Measurements from ENCODE around the gene AGPAT2.
"Not testable (repeated sequence)": the region's sequence is repeated elsewhere in the genome, so short reads cannot be mapped to it uniquely, and the experiment has no call there.

Gene AGPAT2

GRCh38 chr9:136721339-136722092, 34.3 kb upstream of the AGPAT2 start:
- no peak for DNase-seq (ENCODE audit: low read depth)
- H3K4me3 ChIP-seq (ENCODE audit: low read depth, low read length) = no peak overlapping the region

GRCh38 chr9:136720898-136721338, 33.7 kb upstream of the AGPAT2 start:
- H3K4me3 ChIP-seq (ENCODE audit: low read depth, low read length) = no peak overlapping the region
- no peak for DNase-seq (ENCODE audit: low read depth)

GRCh38 chr9:136720251-136720897, 33.1 kb upstream of the AGPAT2 start:
- H3K4me3 ChIP-seq (ENCODE audit: low read depth, low read length) = no peak overlapping the region
- DNase-seq (ENCODE audit: low read depth) = no peak

- DNase-seq (ENCODE audit: low read depth) = no peak
- no peak overlapping the region for H3K4me3 ChIP-seq (ENCODE audit: low read depth, low read length)
Measured at GRCh38 chr9:136719195-136719880, 32.1 kb upstream of the AGPAT2 start.

- DNase-seq (ENCODE audit: low read depth) = no peak
- no peak overlapping the region for H3K4me3 ChIP-seq (ENCODE audit: low read depth, low read length)
Measured at GRCh38 chr9:136718345-136719194, 31.3 kb upstream of the AGPAT2 start.

- H3K4me3 ChIP-seq (ENCODE audit: low read depth, low read length) = no peak overlapping the region
- DNase-seq (ENCODE audit: low read depth) = no peak
Measured at GRCh38 chr9:136717399-136717798, 30.1 kb upstream of the AGPAT2 start.

- H3K4me3 ChIP-seq (ENCODE audit: low read depth, low read length) = no peak overlapping the region
- no peak for DNase-seq (ENCODE audit: low read depth)
Measured at GRCh38 chr9:136714893-136715274, 27.6 kb upstream of the AGPAT2 start.

GRCh38 chr9:136714096-136714892, 27.0 kb upstream of the AGPAT2 start:
- no peak overlapping the region for H3K4me3 ChIP-seq (ENCODE audit: low read depth, low read length)
- no peak for DNase-seq (ENCODE audit: low read depth)

GRCh38 chr9:136713550-136713949, 26.3 kb upstream of the AGPAT2 start:
- no peak for DNase-seq (ENCODE audit: low read depth)
- H3K4me3 ChIP-seq (ENCODE audit: low read depth, low read length) = peak overlapping the region; percentile 53

GRCh38 chr9:136712690-136713544, 25.7 kb upstream of the AGPAT2 start:
- DNase-seq (ENCODE audit: low read depth) = no peak
- peak overlapping the region; percentile 53 for H3K4me3 ChIP-seq (ENCODE audit: low read depth, low read length)

GRCh38 chr9:136711751-136712689, 24.8 kb upstream of the AGPAT2 start, which contains the start of gene DIPK1B:
Gene DIPK1B (plus strand): TSS chr9:136712572. CDS start chr9:136712666, 94 bp downstream.
- no peak for DNase-seq (ENCODE audit: low read depth)
- peak within 1 kb of the TSS; percentile 53 for H3K4me3 ChIP-seq (ENCODE audit: low read depth, low read length)

GRCh38 chr9:136711219-136711648, 24.0 kb upstream of the AGPAT2 start:
- H3K4me3 ChIP-seq (ENCODE audit: low read depth, low read length); DNase-seq (ENCODE audit: low read depth): not testable (repeated sequence)

- DNase-seq (ENCODE audit: low read depth) = no peak
- no peak overlapping the region for H3K4me3 ChIP-seq (ENCODE audit: low read depth, low read length)
Measured at GRCh38 chr9:136710543-136710942, 23.3 kb upstream of the AGPAT2 start.

- DNase-seq (ENCODE audit: low read depth) = no peak
- no peak overlapping the region for H3K4me3 ChIP-seq (ENCODE audit: low read depth, low read length)
Measured at GRCh38 chr9:136709454-136710109, 22.3 kb upstream of the AGPAT2 start.

GRCh38 chr9:136707849-136708517, 20.7 kb upstream of the AGPAT2 start:
- DNase-seq (ENCODE audit: low read depth) = no peak
- H3K4me3 ChIP-seq (ENCODE audit: low read depth, low read length) = no peak overlapping the region

GRCh38 chr9:136707011-136707410, 19.8 kb upstream of the AGPAT2 start:
- DNase-seq (ENCODE audit: low read depth) = no peak
- H3K4me3 ChIP-seq (ENCODE audit: low read depth, low read length) = no peak overlapping the region

Measured in skeletal muscle cell (primary cell).